Left lobe of liver (tissue), 2 donors: ENCODE results near the gene LRRC66. TPM values are rescaled to one million over a fixed set of nuclear protein-coding genes. Genes with fewer than 3 reads are reported as not detected.

Experiments
- ATAC-seq: fragments of 200-7000 bp; cut with Tn5 transposase; one replicate; pipeline ENCODE4 v1.9.1; 2020; ENCODE audit warnings: mild to moderate bottlenecking, moderate library complexity
- DNase-seq: peaks from one replicate; pipeline ENCODE4 v3.0.0-alpha.2; 2020; ENCODE audit warnings: low spot score
- total RNA-seq: library from RNA; stranded (reverse); gene quantifications from one replicate; pipeline ENCODE4 v1.2.1, GENCODE V29; 2021
- donor health status: DM: no; HTN: no; CAD: no; lungs with moderate emphysema.
- donor health status: DM: no; HTN: yes; CAD: no.

Gene LRRC66, protein sequence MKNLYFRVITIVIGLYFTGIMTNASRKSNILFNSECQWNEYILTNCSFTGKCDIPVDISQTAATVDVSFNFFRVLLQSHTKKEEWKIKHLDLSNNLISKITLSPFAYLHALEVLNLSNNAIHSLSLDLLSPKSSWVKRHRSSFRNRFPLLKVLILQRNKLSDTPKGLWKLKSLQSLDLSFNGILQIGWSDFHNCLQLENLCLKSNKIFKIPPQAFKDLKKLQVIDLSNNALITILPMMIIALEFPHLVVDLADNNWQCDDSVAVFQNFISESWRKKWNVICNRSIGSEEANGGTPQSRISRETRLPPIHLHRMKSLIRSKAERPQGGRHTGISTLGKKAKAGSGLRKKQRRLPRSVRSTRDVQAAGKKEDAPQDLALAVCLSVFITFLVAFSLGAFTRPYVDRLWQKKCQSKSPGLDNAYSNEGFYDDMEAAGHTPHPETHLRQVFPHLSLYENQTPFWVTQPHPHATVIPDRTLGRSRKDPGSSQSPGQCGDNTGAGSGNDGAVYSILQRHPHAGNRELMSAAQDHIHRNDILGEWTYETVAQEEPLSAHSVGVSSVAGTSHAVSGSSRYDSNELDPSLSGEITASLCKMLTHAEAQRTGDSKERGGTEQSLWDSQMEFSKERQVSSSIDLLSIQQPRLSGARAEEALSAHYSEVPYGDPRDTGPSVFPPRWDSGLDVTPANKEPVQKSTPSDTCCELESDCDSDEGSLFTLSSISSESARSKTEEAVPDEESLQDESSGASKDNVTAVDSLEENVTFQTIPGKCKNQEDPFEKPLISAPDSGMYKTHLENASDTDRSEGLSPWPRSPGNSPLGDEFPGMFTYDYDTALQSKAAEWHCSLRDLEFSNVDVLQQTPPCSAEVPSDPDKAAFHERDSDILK
- total RNA-seq: 0.18 TPM

DNA sequence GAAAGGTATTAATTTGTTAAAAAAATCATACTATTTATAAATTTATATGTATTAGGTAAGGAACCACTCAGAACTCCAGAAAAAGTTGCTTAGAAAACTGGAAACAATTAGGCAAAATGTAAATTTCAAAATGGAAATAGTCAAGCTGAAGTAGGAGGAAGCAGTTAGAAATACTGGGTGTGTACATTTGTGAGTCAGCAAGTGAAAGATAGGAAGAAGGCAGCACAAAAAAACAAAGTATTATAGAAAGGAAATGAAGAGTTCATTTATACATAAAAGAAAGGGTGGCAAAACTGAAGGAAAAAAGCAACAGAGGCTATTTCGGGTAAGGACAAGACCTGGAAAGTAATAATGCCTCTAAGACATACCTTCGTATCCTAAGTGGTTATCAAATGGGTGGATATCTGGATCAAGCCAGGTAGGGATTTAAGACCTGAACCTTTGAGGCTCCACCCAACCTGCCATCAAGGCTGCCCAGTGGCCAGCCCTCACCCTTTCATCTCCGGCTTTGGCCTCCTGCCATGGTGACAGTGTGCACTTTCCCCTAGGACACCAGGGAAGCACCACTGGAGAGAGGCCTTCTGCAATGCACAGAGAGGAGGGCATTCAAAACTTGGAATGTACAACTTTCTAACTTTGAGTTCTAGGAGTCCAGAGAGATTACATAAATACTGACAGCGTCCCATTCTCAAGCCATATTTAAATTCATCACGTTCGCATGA lies at the start of gene LRRC66:
LRRC66 (minus strand) TSS at position 428 of the 722 bp plus-strand sequence. CDS start 2,750 bp downstream, outside the sequence.
- ATAC-seq: peak; percentile 76
- DNase-seq: peak; percentile 47

DNA sequence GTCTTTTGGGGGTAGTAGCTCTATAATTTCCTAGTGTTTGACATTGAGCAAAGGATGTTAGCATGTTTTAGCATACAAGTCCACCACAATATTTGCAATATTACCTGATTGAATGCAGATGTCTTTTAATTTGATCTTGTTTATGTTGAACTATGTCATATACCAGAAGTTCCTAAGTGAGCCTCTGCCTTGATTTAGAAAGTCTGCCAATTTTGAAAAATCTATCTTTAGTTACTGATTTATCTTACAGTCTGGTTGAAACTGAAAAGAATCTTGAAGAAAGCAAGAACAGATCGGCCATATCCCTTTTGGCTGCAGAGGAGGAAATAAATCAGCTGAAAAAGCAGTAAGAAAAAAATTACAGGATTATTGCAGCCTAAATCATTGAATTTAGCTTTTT lies 49.4 kb upstream of the LRRC66 start:
- no peak for DNase-seq
- ATAC-seq: no peak

- DNase-seq (no peak), ATAC-seq (peak; percentile 50)
Measured at GRCh38 chr4:52059372-52059771, 39.2 kb upstream of the LRRC66 start.

GRCh38 chr4:52058275-52058674 lies 38.1 kb upstream of the LRRC66 start:
- ATAC-seq (peak; percentile 90), DNase-seq (peak; percentile 63)

- DNase-seq: no peak
- ATAC-seq: no peak
Measured at GRCh38 chr4:52057196-52057595, 37.0 kb upstream of the LRRC66 start.

- ATAC-seq: no peak
- DNase-seq: no peak
Measured at GRCh38 chr4:52054254-52054653, 34.1 kb upstream of the LRRC66 start.

GRCh38 chr4:52052475-52052780 lies 32.3 kb upstream of the LRRC66 start:
- ATAC-seq (peak; percentile 54), DNase-seq (peak; percentile 49)

- ATAC-seq: peak; percentile 89
- peak; percentile 76 for DNase-seq
Measured at GRCh38 chr4:52051615-52052474, 31.7 kb upstream of the LRRC66 start.

DNA sequence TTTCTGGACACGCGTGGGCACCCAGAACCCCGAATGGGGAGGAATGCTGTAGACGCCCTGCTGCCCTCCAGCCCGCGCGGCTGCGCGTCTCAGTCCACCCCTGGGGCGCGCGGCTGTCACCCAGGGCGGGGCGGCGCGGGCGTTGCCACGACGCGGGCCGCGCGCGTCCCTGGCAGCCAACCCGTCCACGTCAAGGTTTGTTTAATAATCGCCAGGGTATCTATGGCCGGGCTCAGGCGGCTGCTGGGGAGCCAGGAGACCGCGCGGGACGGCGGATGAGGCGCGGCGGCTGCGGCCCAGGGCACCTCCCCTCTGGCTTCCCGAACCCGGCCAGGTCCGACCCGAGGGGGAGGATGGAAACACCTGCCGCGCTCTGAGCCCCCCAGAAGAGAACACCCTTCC lies 31.1 kb upstream of the LRRC66 start, which contains the start of gene SPATA18:
SPATA18 (plus strand) TSS at position 92 of the 402 bp plus-strand sequence. CDS start 401 bp downstream, outside the sequence.
- ATAC-seq: peak; percentile 79
- DNase-seq: peak; percentile 63

DNA sequence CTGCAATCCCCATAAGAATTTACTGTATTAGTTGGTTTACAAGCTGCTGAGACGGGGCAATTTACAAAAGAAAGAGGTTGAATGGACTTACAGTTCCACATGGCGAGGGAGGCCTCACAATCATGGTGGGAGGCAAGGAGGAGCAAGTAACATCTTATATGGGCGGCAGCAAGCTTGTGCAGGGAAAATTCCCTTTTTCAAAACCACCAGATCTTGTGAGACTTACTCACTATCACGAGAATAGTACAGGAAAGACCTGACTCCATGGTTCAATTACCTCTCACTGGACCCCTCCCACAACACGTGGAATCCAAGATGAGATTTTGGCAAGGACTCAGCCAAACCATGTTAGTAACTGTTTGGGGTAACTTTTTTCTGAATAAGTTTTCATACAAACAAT lies 29.1 kb upstream of the LRRC66 start:
- no peak for ATAC-seq
- no peak for DNase-seq

DNA sequence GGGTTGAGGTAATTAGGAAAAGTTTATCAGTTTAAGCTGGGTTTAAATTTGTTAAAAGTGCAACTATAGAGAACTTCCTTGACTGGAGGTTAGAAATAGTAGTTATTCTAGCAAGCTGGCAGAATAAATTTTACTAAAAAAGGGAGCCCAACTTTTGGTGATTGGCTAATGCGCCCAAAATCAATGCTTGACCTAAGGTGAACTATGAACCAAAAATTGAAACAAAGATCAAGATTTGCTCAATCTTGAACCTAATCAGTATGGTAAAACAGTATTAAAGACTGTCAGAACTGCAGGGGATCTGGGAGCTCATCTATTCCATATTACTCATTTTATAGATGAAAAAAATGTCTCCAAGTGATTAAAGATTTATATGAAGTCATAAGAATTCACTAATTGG lies 24.9 kb upstream of the LRRC66 start:
- DNase-seq: no peak
- ATAC-seq: peak; percentile 66

DNA sequence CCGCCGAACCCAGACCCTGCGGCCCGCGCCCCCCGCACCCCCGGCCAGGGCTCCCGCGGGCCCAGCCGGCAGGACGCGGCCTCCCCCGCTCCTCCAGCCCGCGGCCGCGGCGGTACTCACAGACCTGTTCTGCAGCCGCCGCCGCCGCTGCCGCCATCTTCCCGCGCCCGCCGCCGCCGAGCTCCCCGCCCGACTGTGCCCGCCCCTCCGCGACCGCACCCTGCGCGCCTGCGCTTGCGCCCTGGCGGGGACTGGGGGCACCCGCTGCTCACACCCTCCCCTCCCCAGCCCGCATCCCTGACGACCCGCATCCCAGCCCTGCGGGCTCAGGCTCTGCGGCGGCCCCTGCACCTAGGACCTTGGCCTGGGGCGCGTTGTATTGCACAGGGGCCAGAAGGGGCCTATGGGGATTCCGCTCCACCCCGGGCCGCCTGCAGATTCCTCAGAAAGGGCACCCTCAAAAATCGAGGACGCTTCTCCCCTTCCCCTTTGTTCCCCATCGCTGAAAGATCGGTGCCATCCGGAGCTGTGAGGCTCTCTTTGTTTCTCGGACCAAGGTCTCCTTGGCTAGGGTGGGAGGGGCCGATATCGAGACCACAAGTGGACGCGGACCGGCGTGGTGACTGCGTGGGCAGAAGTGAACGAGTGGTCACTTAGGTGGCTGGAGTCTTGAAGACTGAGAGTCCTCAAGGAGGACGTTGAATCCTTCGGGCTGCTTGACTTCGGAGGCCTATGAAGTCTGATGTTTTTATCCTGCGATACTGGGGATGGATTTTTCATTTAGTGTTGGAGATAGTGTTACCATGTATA lies 18.1 kb upstream of the LRRC66 start, which contains the start of gene SGCB:
SGCB (minus strand) TSS at position 197 of the 810 bp plus-strand sequence; CDS start at position 157, 40 bp downstream.
- ATAC-seq: peak; percentile 93

GRCh38 chr4:52037689-52038102 lies 17.5 kb upstream of the LRRC66 start:
- ATAC-seq (peak; percentile 69), DNase-seq (peak; percentile 45)

More for the DNA sequence above, 18.1 kb upstream of the LRRC66 start, which contains the start of gene SGCB:
- DNase-seq: peak; percentile 63

DNA sequence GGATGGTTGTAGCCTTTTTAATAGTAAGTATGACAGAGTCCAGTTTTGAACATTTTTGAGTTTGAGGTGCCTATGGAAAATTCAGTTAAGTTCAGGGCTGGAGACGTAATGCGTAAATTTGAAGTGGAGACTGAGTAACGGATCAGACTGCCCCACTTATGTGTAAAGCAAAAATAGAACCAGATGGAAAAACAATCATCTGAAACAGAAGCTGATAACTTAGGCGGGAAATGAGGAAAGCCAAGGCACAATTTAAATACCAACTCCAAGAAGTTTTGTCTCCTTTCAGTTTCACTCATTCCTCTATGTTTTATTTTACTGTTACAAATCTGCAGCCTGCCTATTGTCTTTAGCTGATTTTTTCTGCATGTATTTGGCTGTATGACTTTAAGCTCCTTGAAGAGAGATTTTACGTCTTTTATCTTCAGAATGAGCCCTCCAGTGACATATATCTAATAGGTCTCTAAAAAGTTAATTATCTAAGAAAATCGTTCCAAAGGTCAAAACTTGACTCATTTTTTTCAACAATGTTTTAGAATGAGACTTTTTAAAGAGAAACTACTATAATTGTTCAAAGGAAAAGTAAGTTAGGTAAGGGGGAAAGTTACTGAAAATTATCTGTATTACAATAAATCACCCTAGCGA lies 16.8 kb upstream of the LRRC66 start:
- ATAC-seq: no peak
- no peak for DNase-seq

- no peak for DNase-seq
- no peak for ATAC-seq
Measured at GRCh38 chr4:52035190-52035589, 15.0 kb upstream of the LRRC66 start.

DNA sequence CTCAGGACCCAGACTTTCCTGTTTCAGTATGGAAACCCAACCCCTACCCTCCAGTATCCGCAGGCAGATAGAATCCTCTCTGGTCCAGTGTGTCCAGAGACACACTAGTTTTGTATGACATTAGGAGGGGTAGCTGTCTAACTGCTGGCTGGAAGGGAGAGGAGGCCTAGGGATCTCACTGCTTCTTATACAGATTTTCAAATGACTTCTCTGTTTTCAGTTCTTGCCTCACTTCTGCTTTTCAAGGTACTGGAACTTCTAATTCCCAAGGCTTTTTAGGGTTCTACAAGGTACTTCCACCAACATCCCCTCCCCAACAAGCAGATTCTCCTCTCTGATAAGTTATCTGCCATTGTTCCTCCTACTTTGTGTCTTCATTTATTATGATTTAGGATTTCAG lies 11.8 kb upstream of the LRRC66 start:
- ATAC-seq (no peak), DNase-seq (no peak)

DNA sequence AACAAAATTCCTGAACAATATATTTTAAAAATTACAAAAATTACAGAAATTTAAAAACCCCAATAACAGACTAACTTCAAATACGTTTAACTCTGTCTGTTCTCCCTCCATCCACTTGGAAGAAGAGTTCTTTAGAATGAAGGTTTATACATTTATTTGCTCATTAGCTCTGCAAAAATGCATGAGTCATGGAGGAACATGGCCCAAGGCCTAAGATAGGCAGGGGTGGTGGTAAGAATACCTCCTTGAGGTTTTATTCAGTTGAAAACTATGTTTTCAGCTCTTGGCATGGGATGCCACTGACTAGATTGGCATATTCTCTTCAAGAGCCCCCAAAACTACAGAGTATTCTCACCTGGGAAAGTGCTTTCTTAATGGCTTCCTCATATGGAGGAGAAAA lies 8.8 kb upstream of the LRRC66 start:
- ATAC-seq: no peak
- no peak for DNase-seq

- ATAC-seq: no peak
- DNase-seq: no peak
Measured at GRCh38 chr4:52017814-52018213, 2.3 kb downstream of the LRRC66 start.

DNA sequence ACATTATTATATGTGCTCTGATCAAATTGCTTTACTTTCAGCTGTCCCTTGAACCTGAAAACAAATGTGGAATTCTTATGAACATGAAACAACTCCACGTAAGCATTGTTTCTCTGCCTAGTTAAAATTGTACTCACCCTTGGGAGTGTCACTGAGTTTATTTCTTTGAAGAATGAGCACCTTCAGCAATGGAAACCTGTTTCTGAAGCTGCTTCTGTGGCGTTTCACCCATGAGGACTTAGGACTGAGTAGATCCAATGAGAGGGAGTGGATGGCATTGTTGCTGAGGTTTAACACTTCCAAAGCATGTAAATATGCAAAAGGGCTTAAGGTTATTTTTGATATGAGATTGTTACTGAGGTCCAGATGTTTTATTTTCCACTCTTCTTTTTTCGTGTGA lies 3.2 kb downstream of the LRRC66 start:
- no peak for DNase-seq
- ATAC-seq: no peak
